ENCODE data around the gene KLF4. TPM values are rescaled to one million over a fixed set of nuclear protein-coding genes. Genes with fewer than 3 reads are reported as not detected.

The KLF4 gene
- polyA plus RNA-seq, 3 donors, result 11.6 to 168 (median 158) TPM

- H3K27ac ChIP-seq (ENCODE audit: low read depth, low read length), result peak overlapping the region; percentile 36
- WGBS, 3 donors, result 0 to 1% (median 0%) methylated on average over 27 to 44 of the region's 46 CpGs
These were observed 360 bp downstream of the KLF4 start for GRCh38 chr9:107489144-107489673.

- H3K27ac ChIP-seq (ENCODE audit: low read depth, low read length), result peak overlapping the region; percentile 78
- WGBS, 3 donors, result 1% methylated on average over 70 to 80 of the region's 80 CpGs
These were observed 1.0 kb downstream of the KLF4 start for GRCh38 chr9:107488375-107489143.

DNA sequence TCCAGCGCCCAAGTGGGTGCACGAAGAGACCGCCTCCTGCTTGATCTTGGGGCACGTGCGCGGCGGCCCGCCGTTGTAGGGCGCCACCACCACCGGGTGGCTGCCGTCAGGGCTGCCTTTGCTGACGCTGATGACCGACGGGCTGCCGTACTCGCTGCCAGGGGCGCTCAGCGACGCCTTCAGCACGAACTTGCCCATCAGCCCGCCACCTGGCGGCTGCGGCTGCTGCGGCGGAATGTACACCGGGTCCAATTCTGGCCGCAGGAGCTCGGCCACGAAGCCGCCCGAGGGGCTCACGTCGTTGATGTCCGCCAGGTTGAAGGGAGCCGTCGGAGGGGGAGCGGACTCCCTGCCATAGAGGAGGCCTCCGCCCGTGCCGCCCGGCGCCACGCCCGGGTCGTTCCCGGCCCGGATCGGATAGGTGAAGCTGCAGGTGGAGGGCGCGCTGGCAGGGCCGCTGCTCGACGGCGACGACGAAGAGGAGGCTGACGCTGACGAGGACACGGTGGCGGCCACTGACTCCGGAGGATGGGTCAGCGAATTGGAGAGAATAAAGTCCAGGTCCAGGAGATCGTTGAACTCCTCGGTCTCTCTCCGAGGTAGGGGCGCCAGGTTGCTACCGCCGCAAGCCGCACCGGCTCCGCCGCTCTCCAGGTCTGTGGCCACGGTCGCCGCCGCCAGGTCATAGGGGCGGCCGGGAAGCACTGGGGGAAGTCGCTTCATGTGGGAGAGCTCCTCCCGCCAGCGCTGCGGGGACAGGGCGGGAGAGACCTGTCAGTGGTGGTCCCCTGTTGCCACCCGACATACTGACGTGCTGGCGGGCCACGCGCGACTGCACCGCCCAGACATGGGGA, 1.8 kb downstream of the KLF4 start:
- peak overlapping the region; percentile 78 for H3K27ac ChIP-seq (ENCODE audit: low read depth, low read length)
- 1 to 5% (median 5%) methylated on average over 71 to 91 of the region's 91 CpGs for WGBS, 3 donors

- 37 to 41% (median 41%) methylated on average over 31 of the region's 31 CpGs for WGBS, 3 donors
- peak overlapping the region; percentile 12 for H3K27ac ChIP-seq (ENCODE audit: low read depth, low read length)
These were observed 2.7 kb downstream of the KLF4 start for GRCh38 chr9:107486674-107487520.

DNA sequence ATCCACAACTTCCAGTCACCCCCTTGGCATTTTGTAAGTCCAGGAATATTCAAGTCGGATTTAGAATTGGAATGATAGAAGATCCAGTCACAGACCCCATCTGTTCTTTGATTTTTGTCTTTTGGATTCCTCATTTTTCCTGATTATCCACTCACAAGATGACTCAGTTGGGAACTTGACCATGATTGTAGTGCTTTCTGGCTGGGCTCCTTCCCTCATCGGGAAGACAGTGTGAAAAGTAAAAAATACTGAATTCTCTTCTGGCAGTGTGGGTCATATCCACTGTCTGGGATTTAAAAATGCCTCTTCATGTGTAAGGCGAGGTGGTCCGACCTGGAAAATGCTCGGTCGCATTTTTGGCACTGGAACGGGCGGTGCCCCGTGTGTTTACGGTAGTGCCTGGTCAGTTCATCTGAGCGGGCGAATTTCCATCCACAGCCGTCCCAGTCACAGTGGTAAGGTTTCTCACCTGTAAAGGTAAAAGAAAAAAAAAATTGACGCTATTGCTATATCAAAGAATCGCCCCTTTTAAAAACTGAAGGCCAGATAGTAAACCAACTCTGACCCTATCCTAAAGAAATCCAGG, 4.0 kb downstream of the KLF4 start:
- 66 to 83% (median 68%) methylated on average over 15 of the region's 15 CpGs for WGBS, 3 donors

GRCh38 chr9:107484117-107484723, 5.3 kb downstream of the KLF4 start:
- 40 to 52% (median 46%) methylated on average over 4 of the region's 4 CpGs for WGBS, 3 donors
- H3K27ac ChIP-seq (ENCODE audit: low read depth, low read length), result no peak overlapping the region

More for the DNA sequence above, 4.0 kb downstream of the KLF4 start:
- no peak overlapping the region for H3K27ac ChIP-seq (ENCODE audit: low read depth, low read length)

DNA sequence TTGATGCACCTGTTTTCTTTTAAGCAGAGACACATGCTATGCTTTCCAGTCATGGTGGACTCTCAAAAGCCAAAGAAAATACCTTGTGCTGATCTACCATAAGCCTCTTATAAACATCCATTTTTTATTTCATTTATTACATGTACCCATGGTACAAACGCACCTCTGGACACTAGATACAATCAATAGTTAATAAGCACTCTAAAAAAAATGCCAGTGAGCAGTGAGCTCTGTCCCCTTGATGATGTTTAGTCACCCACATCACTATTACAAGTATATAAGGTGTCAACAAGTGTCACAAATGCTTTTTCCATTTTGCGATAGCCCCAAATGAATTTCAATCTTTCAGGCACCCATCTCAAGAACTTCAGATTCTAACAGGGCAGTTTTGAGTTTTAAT, 5.9 kb downstream of the KLF4 start:
- WGBS, 3 donors, result 41 to 66% (median 64%) methylated on average over 2 of the region's 2 CpGs
- H3K27ac ChIP-seq (ENCODE audit: low read depth, low read length), result no peak overlapping the region

DNA sequence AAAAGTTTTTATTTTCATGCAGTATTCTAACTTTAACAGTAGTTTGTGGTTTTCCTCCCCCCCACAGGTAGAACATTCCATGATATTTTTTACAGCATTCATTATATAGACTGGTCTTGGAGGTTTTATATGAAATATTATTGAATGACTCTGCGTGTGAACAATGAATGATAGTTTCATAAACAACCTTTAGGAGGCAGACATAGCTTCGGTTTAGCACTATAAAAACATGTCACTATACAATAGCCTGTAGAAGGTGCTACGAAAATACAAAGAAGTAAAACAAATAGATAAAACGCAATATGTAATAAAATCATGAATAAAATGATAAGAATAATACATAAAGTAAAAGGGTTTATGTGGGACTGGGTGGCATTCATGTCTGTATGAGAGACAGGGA, 8.5 kb downstream of the KLF4 start:
- WGBS, 3 donors, result 39 to 43% (median 41%) methylated on average over 4 of the region's 4 CpGs
- no peak overlapping the region for H3K27ac ChIP-seq (ENCODE audit: low read depth, low read length)

DNA sequence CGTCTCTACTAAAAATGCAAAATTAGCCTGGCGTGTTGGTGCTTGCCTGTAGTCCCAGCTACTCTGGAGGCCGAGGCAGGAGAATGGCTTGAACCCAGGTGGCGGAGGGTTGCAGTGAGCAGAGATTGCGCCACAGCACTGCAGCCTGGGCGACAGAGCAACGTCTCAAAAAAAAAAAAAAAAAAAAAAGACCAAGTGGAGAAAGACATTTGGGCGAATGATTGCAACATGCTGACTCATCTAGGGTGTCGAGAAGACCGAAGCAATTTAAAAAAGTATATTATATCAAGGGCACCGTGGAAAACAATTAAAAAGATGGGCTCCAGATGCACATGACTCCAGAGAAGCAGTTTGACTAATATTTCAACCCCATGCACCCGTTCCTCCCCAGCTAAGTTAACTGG, 9.2 kb downstream of the KLF4 start:
- 29 to 42% (median 31%) methylated on average over 12 of the region's 12 CpGs for WGBS, 3 donors
- no peak overlapping the region for H3K27ac ChIP-seq (ENCODE audit: low read depth, low read length)

GRCh38 chr9:107478805-107479204, 10.8 kb downstream of the KLF4 start:
- H3K27ac ChIP-seq (ENCODE audit: low read depth, low read length), result no peak overlapping the region
- WGBS, 3 donors, result 77 to 85% (median 85%) methylated on average over 4 of the region's 4 CpGs

DNA sequence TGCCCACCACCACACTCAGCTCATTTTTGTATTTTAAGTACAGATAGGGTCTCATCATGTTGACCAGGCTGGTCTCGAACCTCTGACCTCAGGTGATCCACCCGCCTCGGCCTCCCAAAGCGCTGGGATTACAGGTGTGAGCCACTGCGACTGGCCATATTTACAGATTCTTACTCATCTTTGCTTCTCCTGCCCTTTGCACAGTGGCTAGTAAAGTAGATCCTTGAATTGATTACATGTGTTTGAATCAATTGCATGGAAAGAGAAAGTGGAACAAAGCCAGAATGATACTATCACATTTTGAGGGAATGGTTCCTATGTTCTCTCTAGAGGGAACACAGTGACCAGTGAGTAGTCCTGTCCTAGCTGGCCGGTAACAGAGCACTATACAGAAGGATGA, 15.4 kb downstream of the KLF4 start:
- no peak overlapping the region for H3K27ac ChIP-seq (ENCODE audit: low read depth, low read length)
- 90 to 92% (median 91%) methylated on average over 6 of the region's 6 CpGs for WGBS, 3 donors

DNA sequence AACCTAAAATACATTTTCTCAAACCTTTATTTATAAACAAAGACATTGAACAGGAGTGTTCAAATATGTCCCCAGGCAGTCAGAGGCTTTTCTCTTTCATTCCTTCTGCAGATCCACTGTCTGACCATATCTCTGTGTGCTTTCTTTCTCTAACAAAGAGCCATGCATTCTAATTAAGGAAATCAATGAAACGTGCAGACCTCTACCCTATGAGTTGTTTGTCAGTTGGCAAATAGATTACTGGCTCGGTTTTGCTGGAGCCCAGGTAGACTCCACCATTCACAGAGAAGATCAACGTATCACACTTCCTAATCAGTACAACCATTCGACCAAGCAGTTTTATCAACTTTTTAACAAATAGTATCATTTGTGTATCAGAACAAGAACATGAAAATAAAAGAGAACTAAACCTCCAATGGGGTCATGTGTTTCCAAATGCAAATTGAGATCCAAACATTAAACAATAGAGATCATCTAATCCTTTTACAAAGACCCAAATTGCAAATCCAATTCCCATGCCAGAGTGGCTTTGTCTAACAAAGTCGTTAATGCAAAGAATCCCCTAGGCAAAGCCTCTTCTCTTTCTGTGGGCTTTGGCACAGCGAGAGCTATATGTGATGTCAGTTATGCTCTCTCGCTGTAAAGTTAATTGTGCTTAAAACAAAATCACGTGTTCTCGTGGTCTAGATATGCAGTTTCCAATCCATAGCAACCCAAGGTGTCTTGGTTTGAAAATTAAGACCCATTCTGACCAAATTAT, 16.8 kb downstream of the KLF4 start:
- WGBS, 3 donors, result 47 to 77% (median 75%) methylated on average over 9 of the region's 9 CpGs
- no peak overlapping the region for H3K27ac ChIP-seq (ENCODE audit: low read depth, low read length)

DNA sequence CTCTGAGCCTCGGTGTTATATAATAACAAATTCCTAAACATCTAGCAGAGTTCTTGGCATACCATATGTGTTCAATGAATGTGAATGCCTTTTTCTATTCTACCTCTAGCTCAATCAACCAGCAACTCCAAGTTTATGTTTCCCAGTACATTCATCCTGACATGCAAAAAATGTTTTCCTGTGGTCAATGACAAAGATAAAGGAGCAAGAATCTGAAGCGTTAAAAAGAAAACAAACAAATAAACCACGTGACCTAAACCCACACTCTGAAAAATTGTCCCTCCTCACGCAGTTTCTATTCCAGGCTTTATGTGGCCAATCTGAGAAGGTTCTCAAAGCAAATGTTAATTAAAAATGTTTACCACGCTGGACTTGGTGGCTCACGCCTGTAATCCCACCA, 18.0 kb downstream of the KLF4 start:
- H3K27ac ChIP-seq (ENCODE audit: low read depth, low read length), result no peak overlapping the region
- 64 to 89% (median 88%) methylated on average over 6 of the region's 6 CpGs for WGBS, 3 donors

- 91 to 92% (median 92%) methylated on average over 1 of the region's 1 CpG for WGBS, 3 donors
- H3K27ac ChIP-seq (ENCODE audit: low read depth, low read length), result no peak overlapping the region
These were observed 22.2 kb downstream of the KLF4 start for GRCh38 chr9:107467416-107467815.

DNA sequence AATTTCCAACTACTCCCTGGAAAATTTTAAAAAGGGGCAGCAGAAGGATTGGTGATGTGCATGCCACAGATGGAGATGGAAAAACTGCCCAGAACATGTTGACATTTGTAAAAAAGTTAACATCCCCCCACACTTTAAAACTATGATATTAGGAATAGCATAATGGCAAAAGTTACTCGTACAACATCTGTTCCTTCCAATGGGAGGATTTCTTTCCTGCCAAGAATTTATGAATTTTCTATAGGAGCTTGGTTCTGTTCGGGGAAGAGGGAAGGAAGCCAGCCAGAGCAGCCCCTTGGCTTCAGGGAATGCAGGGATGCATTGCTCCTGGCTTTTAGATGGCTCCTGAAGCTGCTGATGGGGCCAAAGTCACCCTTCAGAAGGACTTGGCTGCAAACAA, 22.7 kb downstream of the KLF4 start:
- WGBS, 3 donors, result 79 to 83% (median 80%) methylated on average over 2 of the region's 2 CpGs
- no peak overlapping the region for H3K27ac ChIP-seq (ENCODE audit: low read depth, low read length)

GRCh38 chr9:107465467-107466451, 23.8 kb downstream of the KLF4 start:
- WGBS, 3 donors, result 3 to 6% (median 5%) methylated on average over 57 to 75 of the region's 75 CpGs
- H3K27ac ChIP-seq (ENCODE audit: low read depth, low read length), result no peak overlapping the region
